GM21576 (cell line): ENCODE measurements around the gene ANAPC2.

ENCODE experiments used
- ATAC-seq: cut with Tn5 transposase; IDR thresholded peaks from one replicate; pipeline ENCODE4 v1.9.1; 2021; ENCODE audit warnings: mild to moderate bottlenecking, moderate library complexity; ENCODE audit not compliant: unreplicated experiment

Gene ANAPC2

DNA sequence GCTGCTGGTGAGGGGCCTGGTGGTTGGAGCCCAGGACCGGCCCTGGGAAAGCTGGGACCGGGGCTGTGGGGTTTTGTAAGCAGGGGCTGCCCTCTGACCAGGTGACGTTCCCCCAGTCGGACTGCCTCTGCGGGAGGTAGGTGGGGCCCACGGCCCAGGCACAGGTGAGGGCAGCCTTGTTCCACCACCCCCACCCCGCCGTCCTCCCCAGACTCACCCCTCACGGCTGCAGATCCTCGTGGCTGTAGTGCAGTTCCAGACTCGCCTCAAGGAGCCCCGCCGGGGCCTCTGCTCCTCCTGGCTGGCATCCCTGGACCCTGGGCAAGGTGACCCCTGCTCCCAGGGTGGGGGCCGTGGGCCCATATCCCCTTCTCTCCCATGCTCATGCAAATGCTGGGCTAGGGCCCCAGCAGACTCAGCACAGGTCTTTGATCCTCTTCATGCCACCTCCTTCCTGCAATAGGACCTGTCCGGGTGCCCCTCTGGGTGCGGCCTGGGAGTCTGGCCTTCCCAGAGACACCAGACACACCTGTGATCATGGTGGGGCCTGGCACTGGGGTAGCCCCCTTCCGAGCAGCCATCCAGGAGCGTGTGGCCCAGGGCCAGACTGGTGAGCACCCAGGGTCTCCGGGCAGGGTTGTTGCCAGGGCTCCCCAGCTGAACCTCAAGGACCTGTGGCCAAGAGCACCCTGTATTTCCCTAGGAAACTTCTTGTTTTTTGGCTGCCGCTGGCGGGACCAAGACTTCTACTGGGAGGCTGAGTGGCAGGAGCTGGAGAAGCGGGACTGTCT is 27.0 kb upstream of the ANAPC2 start:
- no peak for ATAC-seq

DNA sequence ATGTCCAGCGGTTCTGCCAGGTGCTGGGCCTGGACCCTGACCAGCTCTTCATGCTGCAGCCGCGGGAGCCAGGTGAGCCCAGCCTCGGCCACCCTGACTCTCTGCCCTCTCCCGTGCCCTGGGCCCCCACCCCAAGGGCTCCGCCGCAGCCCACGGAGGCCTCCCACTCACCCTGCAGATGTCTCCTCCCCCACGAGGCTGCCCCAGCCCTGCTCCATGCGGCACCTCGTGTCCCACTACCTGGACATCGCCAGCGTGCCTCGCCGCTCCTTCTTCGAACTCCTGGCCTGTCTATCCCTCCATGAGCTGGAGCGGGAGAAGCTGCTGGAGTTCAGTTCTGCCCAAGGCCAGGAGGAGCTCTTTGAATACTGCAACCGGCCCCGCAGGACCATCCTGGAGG is 26.3 kb upstream of the ANAPC2 start:
- no peak for ATAC-seq

DNA sequence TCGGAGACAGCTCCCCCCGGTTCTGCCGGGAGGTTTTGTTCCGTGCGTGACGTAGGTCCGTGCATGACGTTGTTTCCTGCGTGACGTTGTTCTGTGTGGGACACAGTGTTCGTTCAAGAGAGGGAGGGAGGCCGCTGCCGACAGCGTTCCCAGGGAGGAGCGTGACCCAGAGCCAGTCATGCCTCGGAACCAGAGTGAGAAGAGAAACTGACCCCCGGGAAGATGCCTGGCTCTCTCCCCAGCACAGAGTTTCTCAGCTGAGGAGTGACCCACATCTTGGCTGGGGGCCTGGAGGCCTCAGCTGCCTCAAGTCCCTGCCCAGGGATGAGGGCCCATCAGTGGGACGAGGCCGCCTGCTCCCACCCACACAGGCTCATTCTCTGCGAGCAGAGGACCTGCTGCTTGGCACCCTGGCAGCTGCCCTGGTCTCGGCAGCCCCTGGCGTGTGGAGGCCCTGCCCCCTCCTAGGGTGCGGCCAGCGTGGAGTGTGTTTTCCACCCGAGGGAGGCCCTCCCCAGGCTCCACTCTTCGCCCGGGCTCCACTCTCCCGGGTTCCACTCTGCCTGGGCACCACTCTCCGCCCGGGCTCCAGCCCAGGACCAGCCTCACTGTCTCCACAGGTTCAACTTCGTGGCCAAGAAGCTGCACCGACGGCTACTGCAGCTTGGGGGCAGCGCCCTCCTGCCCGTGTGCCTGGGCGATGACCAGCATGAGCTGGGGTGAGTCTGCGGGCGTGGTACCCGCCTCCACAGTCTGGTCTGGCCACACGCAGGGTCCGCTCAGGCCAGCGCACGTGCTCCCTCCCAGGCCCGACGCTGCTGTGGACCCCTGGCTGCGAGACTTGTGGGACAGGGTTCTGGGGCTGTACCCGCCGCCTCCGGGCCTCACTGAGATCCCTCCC is 25.1 kb upstream of the ANAPC2 start:
- no peak for ATAC-seq

DNA sequence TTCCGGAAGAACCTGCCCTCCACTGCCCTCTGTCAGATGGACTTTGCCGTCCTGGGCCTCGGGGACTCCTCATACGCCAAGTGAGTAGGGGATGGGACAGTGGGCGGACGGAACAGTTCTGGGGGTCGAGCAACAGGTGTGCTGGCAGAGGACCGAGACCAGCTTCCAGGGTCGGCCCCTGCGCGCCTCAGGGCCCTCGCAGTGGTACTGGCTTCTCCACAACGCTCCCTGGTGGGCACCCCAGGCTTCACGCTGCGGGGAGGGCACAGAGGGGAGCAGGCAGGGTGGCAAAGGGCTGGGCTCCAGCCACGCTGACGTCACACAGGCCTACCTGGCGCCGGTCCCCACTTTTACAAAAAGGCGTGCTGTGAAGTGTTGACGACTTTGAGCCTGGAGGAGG is 24.2 kb upstream of the ANAPC2 start:
- ATAC-seq = no peak

DNA sequence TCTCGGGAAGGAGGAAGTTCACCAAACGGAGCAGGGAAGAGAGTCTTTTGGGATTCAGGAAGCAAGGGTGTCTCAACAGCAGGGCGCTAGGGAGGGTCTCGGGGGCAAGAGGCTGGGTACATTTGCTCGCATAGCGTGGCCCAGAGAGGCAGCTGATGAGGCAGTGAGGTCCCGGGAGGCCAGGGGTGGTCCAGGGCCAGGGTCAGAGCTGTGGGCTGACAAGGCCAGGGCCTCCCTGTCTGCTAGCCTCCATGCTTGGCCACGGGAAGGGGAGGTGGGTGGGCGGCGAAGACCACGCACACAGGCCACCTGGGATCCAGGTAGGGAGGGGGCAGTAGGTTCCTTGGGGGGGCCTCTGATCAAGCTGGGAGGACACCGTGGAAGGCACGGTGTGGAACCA is 23.2 kb upstream of the ANAPC2 start:
- ATAC-seq = no peak

DNA sequence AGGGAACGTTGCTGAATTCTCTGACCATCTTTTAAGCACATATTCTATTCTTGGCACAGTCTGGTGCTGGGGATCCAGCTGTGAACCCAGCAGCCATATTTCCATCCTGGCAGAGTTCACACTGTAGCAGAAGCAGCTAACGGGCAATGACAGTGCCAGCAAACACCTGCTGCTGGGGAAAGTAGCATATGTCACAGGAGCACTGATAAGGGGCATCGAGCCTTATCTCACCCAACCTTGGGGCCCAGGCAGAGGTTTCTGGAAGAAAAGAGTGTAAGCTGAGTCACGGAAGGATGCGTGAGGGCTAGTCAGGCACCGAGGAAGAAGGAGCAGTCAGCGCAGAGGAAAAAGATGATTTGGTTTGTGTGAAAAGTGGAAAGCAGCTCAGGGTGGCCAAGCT is 18.2 kb upstream of the ANAPC2 start:
- ATAC-seq = no peak

DNA sequence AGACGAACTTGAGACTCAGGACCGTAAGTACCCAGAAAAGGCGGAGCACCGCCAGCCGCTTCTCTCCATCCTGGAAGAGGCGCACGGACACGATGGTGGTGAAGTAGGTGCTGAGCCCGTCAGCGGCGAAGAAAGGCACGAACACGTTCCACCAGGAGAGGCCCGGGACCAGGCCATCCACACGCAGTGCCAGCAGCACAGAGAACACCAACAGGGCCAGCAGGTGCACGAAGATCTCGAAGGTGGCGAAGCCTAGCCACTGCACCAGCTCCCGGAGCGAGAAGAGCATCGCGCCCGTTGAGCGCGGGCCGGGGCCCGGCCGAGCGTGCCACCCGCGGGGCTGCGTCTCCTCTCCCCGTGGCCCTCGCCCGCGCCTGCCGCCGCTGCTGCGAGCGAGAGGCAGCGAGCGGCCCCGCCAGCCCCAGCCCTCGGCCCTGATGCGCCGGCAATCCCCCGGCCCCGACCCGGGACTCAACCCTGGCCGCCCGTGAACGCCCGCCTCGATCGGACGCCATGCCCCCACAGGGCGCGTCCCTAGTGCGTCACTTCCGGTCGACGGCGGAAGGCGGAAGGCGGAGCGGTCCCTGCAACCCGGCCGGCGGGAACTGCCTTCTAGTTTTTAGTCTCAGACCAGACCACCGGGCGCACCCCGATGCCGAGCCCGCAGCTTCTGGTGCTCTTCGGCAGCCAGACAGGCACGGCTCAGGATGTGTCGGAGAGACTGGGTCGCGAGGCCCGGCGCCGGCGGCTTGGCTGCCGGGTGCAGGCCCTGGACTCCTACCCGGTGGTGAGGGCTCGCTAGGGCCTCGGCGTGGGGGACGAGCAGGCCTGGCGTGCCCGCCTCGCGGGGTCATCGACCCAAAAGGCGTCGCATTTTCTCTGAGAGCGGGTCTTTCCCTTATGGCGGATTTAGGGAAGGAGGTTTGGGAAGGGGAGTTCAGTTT is 17.0 kb upstream of the ANAPC2 start, which contains the start of the genes NDOR1 and TMEM203:
NDOR1 (plus strand) TSS at position 575 of the 944 bp plus-strand sequence; CDS start at position 653, 78 bp downstream.
TMEM203 (minus strand) TSS at position 523 of the 944 bp plus-strand sequence; CDS start at position 289, 234 bp downstream.
- ATAC-seq = peak; percentile 45

DNA sequence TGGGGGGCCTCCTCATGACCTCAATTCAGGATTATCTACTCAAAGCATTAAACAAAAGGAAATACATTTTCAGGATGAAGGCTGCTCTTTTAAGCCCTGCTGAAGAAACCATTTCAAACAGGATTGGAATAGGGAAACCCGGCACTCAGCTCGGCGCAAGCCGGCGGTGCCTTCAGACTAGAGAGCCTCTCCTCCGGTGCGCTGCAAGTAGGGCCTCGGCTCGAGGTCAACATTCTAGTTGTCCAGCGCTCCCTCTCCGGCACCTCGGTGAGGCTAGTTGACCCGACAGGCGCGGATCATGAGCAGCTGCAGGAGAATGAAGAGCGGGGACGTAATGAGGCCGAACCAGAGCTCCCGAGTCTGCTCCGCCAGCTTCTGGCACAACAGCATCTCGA is 16.4 kb upstream of the ANAPC2 start:
- no peak for ATAC-seq

DNA sequence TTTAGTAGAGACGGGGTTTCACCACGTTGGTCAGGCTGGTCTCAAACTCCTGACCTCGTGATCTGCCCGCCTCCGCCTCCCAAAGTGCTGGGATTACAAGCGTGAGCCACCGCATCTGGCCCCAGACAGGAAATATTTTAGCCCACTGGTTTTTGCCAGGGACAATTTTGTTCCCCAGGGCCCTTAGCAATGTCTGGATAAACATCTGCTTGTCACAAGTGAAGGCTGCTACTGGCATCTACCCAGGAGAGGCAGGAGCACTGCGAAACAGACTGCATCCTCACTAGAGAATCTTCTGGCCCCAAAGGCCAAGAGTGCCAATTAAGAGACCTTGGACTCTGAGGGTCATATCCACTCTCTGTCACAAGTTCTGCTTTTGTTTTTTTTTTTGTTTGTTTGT is 14.6 kb upstream of the ANAPC2 start:
- ATAC-seq = no peak

DNA sequence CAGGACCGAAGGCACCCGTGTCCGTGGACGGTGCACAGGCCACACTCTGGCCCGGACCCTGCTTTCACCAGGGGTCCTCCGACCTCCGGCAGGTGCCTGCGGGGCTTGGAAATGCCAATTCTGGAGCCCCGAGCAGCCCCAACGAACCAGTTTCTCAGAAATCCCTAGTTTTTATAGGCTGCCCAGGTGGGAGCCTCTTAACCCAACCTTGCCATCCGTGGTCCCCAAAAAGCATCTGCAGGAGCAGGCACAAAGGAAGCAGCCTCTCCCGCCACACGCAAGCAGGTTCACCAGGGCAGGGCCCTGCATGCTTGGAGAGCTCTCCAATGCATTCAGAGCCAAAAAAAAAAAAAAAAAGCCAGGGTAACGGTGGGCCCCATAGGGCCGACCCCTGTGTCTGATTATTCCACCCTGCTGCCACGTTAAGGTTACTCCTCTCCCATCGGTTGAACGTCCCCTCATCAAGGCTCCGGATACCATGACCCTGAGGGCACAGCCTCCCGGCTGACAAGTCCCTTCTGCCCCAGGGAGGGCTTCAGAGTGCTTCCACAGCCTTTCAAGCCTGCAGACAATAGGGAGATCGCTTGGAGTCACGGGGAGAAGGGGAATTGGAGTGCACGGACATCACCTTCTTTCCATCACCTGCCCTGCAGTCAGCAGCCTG is 13.0 kb upstream of the ANAPC2 start:
- ATAC-seq = no peak

DNA sequence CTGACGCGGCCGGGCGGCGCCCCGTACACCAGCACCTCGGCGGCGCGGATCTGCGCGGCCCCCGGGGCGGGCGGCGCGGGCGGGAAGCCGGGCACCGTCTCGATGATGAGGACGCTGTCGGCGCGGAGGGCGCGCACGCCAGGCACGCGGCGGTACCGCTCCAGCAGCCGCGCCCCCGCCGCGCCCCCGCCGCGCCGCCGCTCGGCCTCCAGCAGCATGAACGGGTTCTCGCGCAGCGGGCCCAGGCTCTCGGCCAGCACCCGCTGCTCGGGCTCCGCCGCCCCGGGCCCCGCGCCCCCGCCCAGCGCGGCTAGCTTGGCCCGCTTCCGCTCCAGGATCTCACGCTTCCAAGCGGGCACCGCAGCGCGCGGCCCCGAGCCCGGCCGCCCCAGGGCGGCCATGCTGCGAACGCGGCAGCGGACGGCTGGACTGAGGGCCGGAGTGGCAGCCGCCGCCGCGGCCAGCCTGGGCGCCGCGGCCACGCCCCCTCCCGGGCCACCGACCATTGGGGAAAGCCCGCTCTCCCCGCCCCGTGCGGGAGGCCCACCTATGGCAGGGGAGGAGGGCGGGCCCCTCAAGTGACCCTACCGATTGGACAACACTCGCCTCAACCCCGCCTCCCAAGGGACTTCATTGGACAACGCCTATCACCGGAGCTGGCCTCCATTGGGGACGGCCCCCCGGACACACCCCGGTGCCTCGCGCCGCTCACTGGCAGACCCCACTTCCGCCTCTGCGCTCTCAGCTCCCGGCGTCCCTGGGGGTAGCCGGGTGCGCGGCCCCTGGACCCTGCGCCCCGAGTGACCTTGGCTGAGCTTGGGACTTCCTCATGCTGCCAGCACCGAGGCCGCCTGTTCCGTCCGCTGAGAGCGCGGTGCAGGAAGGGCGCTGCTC is 12.2 kb upstream of the ANAPC2 start, which contains the start of gene TPRN:
TPRN (minus strand) TSS at position 431 of the 894 bp plus-strand sequence; CDS start at position 401, 30 bp downstream.
- ATAC-seq = peak; percentile 91

DNA sequence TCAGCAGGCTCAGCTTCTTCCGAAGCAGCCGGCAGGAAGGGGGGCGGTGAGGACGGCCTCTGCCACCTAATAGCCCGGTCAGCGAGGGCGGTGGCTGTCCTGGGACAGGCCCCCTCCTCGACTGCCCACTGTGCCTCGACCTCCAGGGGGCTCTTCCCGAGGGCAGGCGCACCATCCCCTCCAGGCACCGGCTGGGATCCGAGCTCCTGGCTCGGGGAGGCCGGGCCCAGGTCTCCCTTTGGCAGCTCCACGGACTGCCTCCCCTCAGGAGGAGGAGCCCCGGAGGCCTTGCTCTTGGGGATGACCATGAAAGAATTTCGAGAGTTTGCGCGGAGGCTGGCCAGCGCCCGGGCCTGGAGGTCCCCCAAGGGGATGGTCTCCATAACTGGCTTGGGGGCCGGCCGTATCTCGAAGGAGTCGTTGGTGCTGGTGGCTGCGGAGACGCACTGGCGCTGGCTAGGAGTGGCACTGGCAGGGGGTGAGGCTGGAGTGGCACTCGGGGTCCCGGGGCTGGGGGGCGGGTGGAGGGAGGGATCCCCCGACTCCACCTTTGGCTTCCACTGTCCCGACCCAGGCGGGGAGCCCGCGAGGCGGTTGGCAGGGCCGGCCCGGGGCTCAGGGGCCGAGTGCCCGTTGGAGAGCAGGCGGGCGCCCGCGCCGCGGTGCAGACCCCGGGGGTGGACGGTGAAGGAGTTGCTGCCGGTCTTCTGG is 11.2 kb upstream of the ANAPC2 start:
- no peak for ATAC-seq

DNA sequence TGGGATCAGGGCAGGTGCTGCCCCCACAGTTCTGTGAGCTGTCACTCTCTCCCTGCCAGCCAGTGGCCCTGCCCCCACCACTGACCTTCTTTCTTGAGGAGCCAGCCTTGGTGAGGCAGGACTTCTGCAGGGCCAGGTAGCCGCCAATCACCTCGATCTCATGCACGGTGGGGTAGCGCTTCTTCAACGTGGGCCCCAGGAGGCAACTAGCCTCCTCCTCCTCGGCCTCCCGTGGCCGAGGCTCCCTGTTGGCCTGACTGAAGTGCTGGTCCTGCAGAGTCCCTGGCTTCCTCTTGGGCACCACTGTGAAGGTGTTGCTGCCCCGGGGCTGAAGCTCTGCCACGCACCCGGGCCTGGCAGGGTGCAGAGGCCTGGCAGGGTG is 10.5 kb upstream of the ANAPC2 start:
- ATAC-seq = no peak

DNA sequence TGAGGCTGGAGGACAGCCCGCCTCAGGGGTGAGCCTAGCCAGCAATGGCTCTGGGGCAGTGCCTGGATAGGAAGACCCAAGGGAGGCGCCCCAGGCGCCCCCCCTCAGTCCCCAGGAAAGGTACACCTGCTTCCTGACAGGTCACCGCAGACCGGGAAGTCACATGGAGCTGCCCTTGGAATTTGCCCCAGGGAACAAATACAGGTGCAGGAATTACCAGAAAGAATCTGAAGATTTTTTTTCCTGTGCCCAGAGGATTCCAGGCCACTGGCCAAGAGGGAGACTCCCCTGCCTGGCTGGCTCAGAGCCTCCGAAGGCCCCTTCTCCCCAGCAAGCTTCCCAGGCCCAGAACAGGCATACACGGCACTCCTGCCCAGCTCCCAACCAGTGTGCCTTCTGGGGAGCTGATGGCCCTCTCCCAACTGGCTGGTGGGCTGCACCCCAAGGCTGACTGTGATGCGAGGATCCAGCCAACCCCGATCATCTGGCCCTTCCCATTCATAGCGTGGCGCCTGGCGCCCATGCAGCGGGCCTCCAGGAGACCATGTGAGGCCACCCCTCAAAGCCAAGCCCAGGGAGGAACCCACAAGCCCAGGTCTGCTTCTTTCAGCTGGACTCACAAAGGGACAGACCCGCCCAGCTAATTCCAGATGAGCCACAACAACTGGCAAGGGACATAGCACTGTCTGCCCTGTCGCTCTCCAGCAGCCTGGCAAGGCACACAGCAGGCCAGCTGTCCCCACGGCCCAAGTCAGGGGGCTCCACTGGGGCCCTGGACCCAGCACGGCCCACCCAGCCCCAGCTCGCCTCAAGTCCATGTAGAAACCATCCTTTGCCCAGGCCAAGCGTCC is 9.9 kb upstream of the ANAPC2 start:
- no peak for ATAC-seq

DNA sequence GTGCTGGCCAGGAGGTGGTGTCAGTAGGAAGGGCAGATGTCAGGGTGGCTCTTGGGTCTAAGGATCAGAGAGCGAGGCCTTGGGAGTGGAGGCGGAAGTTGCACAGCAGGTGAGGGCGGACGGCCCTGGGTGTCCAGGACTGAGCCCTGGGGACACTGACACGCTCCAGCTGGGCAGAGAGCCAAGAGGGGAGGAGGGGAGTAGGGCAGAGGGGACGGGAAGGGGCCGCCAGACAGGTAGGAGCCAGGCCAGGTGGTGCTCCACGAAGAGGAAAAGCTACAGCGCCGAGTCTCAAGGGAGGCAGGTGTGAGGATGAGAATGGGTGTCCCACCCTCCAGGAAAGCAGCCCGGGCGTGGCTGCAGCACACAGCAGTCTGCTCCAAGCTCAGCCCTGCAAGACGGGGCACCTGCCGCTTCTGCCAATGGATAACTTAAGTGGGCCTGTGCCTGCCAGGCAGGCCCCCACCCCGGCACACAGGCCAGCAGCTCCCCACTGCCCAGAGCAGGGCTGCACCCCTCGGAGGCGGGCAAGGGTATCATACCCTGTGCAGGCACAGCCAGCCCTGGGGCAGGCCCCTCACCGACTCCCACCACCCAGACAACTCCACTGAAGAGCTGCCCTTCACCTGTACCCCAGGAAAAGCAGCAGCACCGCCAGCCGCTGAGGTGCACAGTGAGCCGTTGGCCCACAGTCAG is 7.3 kb upstream of the ANAPC2 start:
- no peak for ATAC-seq

DNA sequence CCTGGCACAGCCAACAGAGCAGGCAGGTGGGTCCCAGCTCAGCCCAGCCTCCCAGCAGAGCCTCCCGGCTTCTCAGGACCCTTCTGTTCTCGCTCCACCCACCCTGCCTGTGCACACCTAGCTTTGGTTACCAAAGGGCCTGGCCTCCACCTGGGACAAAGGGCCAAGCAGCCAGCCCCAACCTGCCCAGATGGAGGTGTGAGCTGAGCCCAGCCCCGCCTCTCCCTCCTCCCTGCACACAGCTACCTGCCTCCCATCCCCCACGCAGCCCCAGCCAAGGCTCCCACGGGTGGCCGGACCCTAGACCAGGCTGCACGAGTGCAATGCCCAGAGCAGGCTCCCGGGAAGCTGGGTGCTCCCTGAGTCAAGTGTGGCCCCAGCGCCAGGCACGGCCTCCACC is 6.5 kb upstream of the ANAPC2 start:
- no peak for ATAC-seq

DNA sequence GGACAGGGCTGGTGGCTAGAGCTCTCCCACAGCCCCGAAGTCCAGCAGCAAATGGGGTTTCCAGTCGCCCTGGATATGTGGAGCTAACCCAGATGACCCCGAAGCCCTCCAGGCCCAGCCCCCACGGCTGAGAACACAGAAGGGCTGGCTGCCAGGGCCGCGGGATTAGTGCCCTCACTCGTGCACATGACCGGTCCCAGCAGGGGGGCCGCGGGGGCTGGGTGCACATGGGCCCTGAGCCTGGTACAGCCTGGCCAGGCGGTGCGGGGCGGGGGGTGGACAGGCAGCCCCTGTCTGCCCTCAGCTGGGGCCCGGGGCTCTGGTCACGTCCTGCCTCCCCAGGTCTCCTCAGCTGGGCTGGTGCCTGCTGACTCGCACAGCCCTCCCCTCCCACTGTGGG is 6.0 kb upstream of the ANAPC2 start:
- ATAC-seq = no peak
